GM12801 (cell line): ENCODE results near the gene PHACTR1.

ENCODE experiments used
- TF ChIP-seq, protein P1 (sequence below): IDR thresholded peaks from one replicate; pipeline ENCODE4 v1.5.1; 2011; ENCODE audit warnings: control low read depth; ENCODE audit not compliant: insufficient read length; ENCODE audit errors: extremely low read depth

The PHACTR1 gene

DNA sequence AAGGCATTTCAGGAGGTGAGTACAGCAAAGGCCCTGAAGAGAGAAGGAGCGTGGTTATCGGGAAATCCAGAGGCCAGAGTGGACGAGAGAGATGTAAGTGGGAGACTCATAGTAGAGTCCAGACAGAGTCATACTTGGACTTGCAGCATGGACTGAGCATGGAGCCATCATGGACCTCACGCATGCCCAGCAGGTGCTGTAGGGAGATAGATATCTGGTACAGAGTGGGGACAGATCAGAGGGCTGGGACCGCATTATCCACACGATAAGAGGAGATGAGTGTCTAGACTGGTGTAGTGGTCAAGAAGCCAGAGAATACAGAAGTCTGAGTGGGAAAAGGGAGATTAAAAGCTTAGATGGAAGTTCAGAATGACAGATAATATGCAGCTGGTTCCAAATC is 484.8 kb downstream of the PHACTR1 start:
- TF ChIP-seq, protein P1, sequence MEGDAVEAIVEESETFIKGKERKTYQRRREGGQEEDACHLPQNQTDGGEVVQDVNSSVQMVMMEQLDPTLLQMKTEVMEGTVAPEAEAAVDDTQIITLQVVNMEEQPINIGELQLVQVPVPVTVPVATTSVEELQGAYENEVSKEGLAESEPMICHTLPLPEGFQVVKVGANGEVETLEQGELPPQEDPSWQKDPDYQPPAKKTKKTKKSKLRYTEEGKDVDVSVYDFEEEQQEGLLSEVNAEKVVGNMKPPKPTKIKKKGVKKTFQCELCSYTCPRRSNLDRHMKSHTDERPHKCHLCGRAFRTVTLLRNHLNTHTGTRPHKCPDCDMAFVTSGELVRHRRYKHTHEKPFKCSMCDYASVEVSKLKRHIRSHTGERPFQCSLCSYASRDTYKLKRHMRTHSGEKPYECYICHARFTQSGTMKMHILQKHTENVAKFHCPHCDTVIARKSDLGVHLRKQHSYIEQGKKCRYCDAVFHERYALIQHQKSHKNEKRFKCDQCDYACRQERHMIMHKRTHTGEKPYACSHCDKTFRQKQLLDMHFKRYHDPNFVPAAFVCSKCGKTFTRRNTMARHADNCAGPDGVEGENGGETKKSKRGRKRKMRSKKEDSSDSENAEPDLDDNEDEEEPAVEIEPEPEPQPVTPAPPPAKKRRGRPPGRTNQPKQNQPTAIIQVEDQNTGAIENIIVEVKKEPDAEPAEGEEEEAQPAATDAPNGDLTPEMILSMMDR = no peak

DNA sequence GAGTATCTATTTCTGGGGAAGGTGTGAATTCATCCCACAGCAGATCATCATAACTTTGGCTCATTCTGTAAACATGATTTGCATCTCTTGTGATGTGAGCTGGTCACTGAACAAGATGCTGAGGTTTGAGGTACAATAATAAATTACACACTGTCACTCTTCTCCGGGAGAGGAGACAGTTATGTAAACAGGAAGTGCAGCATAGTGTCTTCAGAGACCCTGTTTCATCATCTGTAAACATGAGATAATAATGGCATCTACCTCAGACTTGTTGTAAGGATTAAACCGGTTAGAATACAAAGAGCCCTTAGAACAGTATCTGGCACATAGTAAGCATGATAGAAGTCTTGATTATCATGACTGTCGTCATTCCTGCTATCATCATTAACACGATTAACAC is 486.6 kb downstream of the PHACTR1 start:
- TF ChIP-seq, protein P1 = no peak

- TF ChIP-seq, protein P1 = no peak
These were observed 488.5 kb downstream of the PHACTR1 start for GRCh38 chr6:13205106-13205505.

GRCh38 chr6:13212096-13212495 is 495.5 kb downstream of the PHACTR1 start:
- TF ChIP-seq, protein P1 = no peak

DNA sequence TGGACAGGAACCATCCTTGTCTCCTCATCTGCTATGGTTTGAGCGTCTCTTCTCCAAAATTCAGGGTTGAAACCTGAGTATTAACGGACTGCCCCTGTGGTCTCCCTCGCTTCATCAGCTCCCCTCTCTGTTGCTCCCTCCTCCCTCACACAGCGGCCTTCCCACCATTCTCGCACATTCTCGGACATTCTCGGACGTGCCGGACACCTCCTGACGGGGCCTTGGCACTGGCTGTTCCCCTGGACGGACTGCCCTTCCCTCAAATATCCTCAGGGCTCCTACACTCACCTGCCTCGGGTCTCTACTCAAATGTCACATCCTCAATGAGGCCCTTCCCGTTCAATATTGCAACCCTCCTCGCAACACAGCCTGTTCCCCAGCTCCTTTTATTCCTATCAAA is 496.0 kb downstream of the PHACTR1 start:
- TF ChIP-seq, protein P1 = no peak

DNA sequence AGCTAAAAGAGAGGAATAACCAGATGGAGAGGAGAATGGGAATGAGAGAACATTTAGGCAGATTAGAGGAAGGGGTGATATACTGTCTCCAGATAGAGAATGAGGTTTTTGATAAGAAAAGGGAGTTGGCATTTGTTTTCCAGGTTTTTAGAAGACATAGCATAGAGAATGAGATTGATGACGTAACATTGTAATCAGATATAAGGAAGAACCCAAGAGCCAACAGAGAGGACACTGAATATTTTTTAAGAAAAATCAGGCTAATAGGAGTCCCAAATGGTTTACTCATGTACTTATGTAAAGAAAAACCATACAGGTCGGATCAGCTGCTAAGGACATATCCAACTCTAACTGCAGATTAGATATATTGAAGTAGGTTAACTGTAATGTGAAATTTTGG is 498.8 kb downstream of the PHACTR1 start:
- TF ChIP-seq, protein P1 = no peak

DNA sequence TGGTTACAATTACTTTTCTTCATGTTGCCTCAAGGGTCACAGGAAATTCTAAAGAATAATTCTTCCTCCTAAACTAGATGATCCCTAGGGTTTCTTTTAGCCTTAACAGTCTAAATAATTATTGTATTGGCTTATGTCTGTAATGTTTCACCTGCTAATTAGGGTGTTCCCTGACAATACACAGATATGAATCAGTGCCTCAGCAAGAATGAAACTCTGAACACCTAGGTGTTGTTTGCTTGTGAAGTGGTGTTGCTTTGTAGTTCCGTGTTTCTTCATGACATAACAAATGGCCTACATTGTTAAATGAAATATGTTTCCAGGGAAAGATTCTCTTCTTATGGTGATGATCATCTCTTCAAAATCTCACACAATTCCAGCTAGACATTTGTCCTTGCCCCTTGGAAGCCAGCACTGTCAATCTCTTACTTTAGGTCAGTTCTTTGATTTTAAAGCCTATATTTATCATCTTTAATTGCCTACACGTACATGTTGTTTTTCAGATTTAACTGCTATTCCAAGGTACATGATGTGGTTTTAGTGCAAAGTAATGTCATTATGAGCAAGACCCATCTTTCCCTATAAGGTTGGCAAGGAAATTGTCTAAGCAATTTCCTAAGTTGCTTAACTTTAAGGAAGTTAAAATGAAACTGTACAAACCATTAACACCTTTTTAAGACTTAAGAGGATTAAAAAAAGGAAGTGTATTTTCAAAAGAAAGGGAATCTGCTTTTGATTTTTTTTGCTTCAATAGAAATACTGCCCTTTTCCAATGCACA is 499.9 kb downstream of the PHACTR1 start:
- TF ChIP-seq, protein P1 = no peak
